Measurements from ENCODE around the gene PTGDR2. TPM values are rescaled to one million over a fixed set of nuclear protein-coding genes. Genes with fewer than 3 reads are reported as not detected.

PTGDR2 gene
- total and polyA plus RNA-seq, 9 of the 15 experiments (the other 6 are each of a cell fraction or from before 2014, with no cell fraction given) = 0.51 to 2.6 (median 1.6) TPM

DNA sequence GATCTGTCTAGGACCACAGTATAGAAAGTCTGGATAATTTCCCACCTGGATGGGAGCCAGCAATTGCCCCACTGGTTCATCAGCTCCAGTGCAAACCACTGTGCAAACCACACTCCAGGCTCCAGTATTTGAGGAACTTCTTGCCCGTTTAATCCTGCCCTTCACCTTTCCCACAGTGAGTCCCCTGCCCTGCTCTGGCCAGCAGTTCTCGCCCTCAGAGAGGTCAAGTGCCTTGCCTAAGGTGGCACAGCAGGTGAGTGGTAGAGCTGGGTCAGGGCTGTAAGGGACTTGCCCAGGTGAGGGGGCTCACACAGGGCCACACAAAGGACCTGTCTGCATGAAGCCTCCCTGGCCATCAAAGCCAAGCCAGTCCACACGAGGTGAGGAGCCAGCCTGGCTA, 46.5 kb downstream of the PTGDR2 start:
- peaks cover 36 to 63% of the 10 kb centered on the region in 2 experiments; a peak in 4 of 5 replicates for H3K27me3 ChIP-seq (ENCODE audit: control insufficient read depth in 2 of 2, insufficient read depth in 2 of 2, low read length in 2 of 2)
- H4K20me1 ChIP-seq (replicated peaks; ENCODE audit: control insufficient read depth, insufficient read depth, low read length) = peaks cover 7% of the 10 kb centered on the region; the same call in 1 of the 2 replicates
- CTCF ChIA-PET (ENCODE audit: low intra/inter-chr PET ratio) = no interaction called here
- H3K9ac ChIP-seq (ENCODE audit: insufficient read depth in 1 of 2, low read depth in 2 of 2, low read length in 2 of 2) = no peak overlapping the region
- no peak overlapping the region for H2AFZ ChIP-seq (ENCODE audit: low read depth, low read length)
- WGBS (ENCODE audit: insufficient coverage, low coverage, missing lambda C conversion rate) = 0% methylated on average over 3 of the region's 3 CpGs
- no peak overlapping the region for H3K4me3 ChIP-seq
- ATAC-seq (no peak), FAIRE-seq (no peak), DNase-seq (ENCODE audit: extremely low read depth in 1 of 4, low spot score in 3 of 4) (no peak)
- H3K79me2 ChIP-seq (ENCODE audit: control insufficient read depth, insufficient read depth, low read length) = no peaks in the 10 kb centered on the region
- H3K36me3 ChIP-seq (ENCODE audit: control insufficient read depth, insufficient read depth, low read length) = no peaks in the 10 kb centered on the region
- no peak overlapping the region for H3K4me2 ChIP-seq (ENCODE audit: insufficient read depth, low read length)
- H3K27ac ChIP-seq (ENCODE audit: extremely low read depth, low read depth, low read length) = no peak overlapping the region
- no TSS peak for BruUV-seq (replicated peaks)
- intact Hi-C loops (cut with micrococcal nuclease) = no loop called here
- no peaks in the 10 kb centered on the region for H3K4me1 ChIP-seq (replicated peaks in 1 of 2; ENCODE audit: control insufficient read depth in 2 of 2, insufficient read depth in 2 of 2, low read length in 2 of 2)
- H3K9me1 ChIP-seq (ENCODE audit: control insufficient read depth, insufficient read depth, low read length) = no peaks in the 10 kb centered on the region
- TF ChIP-seq NFIC (IDR thresholded peaks at IDR 0.05) = peak; percentile 50; the same call in 1 of the 2 replicates
- no peak for TF ChIP-seq ETS2 (tag; IDR thresholded peaks at IDR 0.05; ENCODE audit: borderline replicate concordance, poor library complexity, severe bottlenecking)
- H3K9me3 ChIP-seq (replicated peaks; ENCODE audit: control insufficient read depth, insufficient read depth, low read depth, low read length) = no peaks in the 10 kb centered on the region
- POLR2A ChIA-PET = no interaction called here
- in situ Hi-C loops (cut with MboI) = no loop called here

GRCh38 chr11:60803273-60803936, 52.3 kb downstream of the PTGDR2 start:
- POLR2A ChIA-PET = interaction anchor here (0.8 kb wide), 1 partner anchor 28 kb away, joined by 3 read pairs; no protein-coding TSS in a partner anchor
- whole genome bisulfite sequencing (ENCODE audit: insufficient coverage, low coverage, missing lambda C conversion rate) = 5% methylated on average over 7 of the region's 7 CpGs
- TF ChIP-seq LARP7 (IDR thresholded peaks at IDR 0.05) (no peak), MCM3 (IDR thresholded peaks at IDR 0.05) (no peak), CEBPZ (IDR thresholded peaks at IDR 0.05; ENCODE audit: borderline replicate concordance, low read depth, low read length) (no peak), DPF2 (IDR thresholded peaks at IDR 0.05) (no peak), KHSRP (IDR thresholded peaks at IDR 0.05) (no peak), TEAD1 (CRISPR knock-in tag; IDR thresholded peaks at IDR 0.05) (no peak), TBL1XR1 (IDR thresholded peaks at IDR 0.05; ENCODE audit: low read length in 2 of 2) (no peak)
- TF ChIP-seq, protein P1, sequence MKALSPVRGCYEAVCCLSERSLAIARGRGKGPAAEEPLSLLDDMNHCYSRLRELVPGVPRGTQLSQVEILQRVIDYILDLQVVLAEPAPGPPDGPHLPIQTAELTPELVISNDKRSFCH (CRISPR knock-in tag; IDR thresholded peaks at IDR 0.05) = no peak
- TF ChIP-seq, protein P1 (tag; IDR thresholded peaks at IDR 0.05) = no peak
- TF ChIP-seq, protein P2, sequence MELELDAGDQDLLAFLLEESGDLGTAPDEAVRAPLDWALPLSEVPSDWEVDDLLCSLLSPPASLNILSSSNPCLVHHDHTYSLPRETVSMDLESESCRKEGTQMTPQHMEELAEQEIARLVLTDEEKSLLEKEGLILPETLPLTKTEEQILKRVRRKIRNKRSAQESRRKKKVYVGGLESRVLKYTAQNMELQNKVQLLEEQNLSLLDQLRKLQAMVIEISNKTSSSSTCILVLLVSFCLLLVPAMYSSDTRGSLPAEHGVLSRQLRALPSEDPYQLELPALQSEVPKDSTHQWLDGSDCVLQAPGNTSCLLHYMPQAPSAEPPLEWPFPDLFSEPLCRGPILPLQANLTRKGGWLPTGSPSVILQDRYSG (tag; conservative IDR thresholded peaks at IDR 0.05; ENCODE audit: low read depth) = no peak

More at GRCh38 chr11:60803273-60803936, 52.3 kb downstream of the PTGDR2 start:
- no TSS peak for BruUV-seq (replicated peaks)
- ATAC-seq = no peak
- no peak for FAIRE-seq
- Histone ChIP-seq H3K9ac (ENCODE audit: insufficient read depth in 1 of 2, low read depth in 2 of 2, low read length in 2 of 2) (no peak overlapping the region), H3K79me2 (ENCODE audit: control insufficient read depth, insufficient read depth, low read length) (no peaks in the 10 kb centered on the region), H3K36me3 (ENCODE audit: control insufficient read depth, insufficient read depth, low read length) (no peaks in the 10 kb centered on the region), H3K27ac (ENCODE audit: extremely low read depth, low read depth, low read length) (no peak overlapping the region), H3K4me1 (replicated peaks in 1 of 2; ENCODE audit: control insufficient read depth in 2 of 2, insufficient read depth in 2 of 2, low read length in 2 of 2) (no peaks in the 10 kb centered on the region), H4K20me1 (replicated peaks; ENCODE audit: control insufficient read depth, insufficient read depth, low read length) (0 out of 2 replicates have a peak, but pooled peaks cover 3% of the 10 kb centered on the region), H3K4me2 (ENCODE audit: insufficient read depth, low read length) (no peak overlapping the region), H2AFZ (ENCODE audit: low read depth, low read length) (no peak overlapping the region), H3K9me1 (ENCODE audit: control insufficient read depth, insufficient read depth, low read length) (no peaks in the 10 kb centered on the region), H3K4me3 (no peak overlapping the region), H3K9me3 (replicated peaks; ENCODE audit: control insufficient read depth, insufficient read depth, low read depth, low read length) (no peaks in the 10 kb centered on the region), H3K27me3 (ENCODE audit: control insufficient read depth in 2 of 2, insufficient read depth in 2 of 2, low read length in 2 of 2) (peaks cover 36 to 70% of the 10 kb centered on the region in 2 experiments)
- DNase-seq (ENCODE audit: extremely low read depth in 1 of 4, low spot score in 3 of 4) = no peak
- CTCF ChIA-PET (ENCODE audit: low intra/inter-chr PET ratio) = no interaction called here
- intact Hi-C loops (cut with micrococcal nuclease) (no loop called here), in situ Hi-C loops (cut with MboI) (no loop called here)

Data from K562 (cell line).